Tongue (tissue), 2 donors: Measurements from ENCODE around the gene TTLL13. TPM values are rescaled to one million over a fixed set of nuclear protein-coding genes. Genes with fewer than 3 reads are reported as not detected.

Experiments used
- DNase-seq: peaks from one replicate; pipeline ENCODE4 v3.0.0-alpha.2; 2015
- total RNA-seq: library from RNA; depleted of rRNA; stranded (reverse); fragments of >200 nt; gene quantifications from one replicate; pipeline ENCODE4 v1.2.3, GENCODE V29; 2014

TTLL13 gene
- total RNA-seq, 1 donor from 2014 or later = not detected

- DNase-seq = no peak
These were observed 31.5 kb upstream of the TTLL13 start for GRCh38 chr15:90217671-90218394.

- peak; percentile 57 for DNase-seq
These were observed 29.8 kb upstream of the TTLL13 start for GRCh38 chr15:90219421-90220141.

GRCh38 chr15:90221246-90221900 lies 28.0 kb upstream of the TTLL13 start:
- peak; percentile 79 for DNase-seq

GRCh38 chr15:90222547-90222946 lies 26.8 kb upstream of the TTLL13 start:
- DNase-seq = no peak

GRCh38 chr15:90223441-90224165 lies 25.8 kb upstream of the TTLL13 start:
- DNase-seq = no peak

GRCh38 chr15:90225047-90225446 lies 24.3 kb upstream of the TTLL13 start:
- no peak for DNase-seq

GRCh38 chr15:90225504-90226234 lies 23.7 kb upstream of the TTLL13 start:
- no peak for DNase-seq

GRCh38 chr15:90227336-90227735 lies 22.0 kb upstream of the TTLL13 start:
- DNase-seq = no peak

- no peak for DNase-seq
These were observed 21.3 kb upstream of the TTLL13 start for GRCh38 chr15:90227816-90228772.

- DNase-seq = no peak
These were observed 20.4 kb upstream of the TTLL13 start for GRCh38 chr15:90228960-90229359.

GRCh38 chr15:90230071-90230494 lies 19.3 kb upstream of the TTLL13 start:
- no peak for DNase-seq

- DNase-seq = no peak
These were observed 18.7 kb upstream of the TTLL13 start for GRCh38 chr15:90230610-90231009.

GRCh38 chr15:90231028-90232017 lies 18.0 kb upstream of the TTLL13 start:
- DNase-seq = no peak

GRCh38 chr15:90232196-90232595 lies 17.2 kb upstream of the TTLL13 start:
- no peak for DNase-seq

GRCh38 chr15:90232941-90233386 lies 16.4 kb upstream of the TTLL13 start:
- peak; percentile 46 for DNase-seq

GRCh38 chr15:90233387-90234095 lies 15.8 kb upstream of the TTLL13 start, which contains the start of gene CIB1:
TSS of gene CIB1 (minus strand) at chr15:90233941. CDS start at chr15:90233885, 56 bp downstream.
- DNase-seq = peak; percentile 97

GRCh38 chr15:90234096-90234988 lies 15.0 kb upstream of the TTLL13 start, which contains the start of gene GDPGP1:
TSS of gene GDPGP1 (plus strand) at chr15:90234209. CDS start at chr15:90240909, 6,700 bp downstream.
- no peak for DNase-seq
